GM12891 (cell line): Measurements from ENCODE around the gene NGF.

Experiments
- POLR2A ChIP-seq: IDR thresholded peaks from 2 replicates; pipeline ENCODE4 v1.6.1; 2011; ENCODE audit warnings: low read depth, low read length, control low read depth
- POLR2AphosphoS5 ChIP-seq: IDR thresholded peaks from 2 replicates; pipeline ENCODE4 v1.6.1; 2011; ENCODE audit warnings: low read depth, low read length, control low read depth
- TAF1 ChIP-seq: IDR thresholded peaks from 2 replicates; pipeline ENCODE4 v1.6.1; 2011; ENCODE audit warnings: low read depth, low read length, control low read depth

DNA sequence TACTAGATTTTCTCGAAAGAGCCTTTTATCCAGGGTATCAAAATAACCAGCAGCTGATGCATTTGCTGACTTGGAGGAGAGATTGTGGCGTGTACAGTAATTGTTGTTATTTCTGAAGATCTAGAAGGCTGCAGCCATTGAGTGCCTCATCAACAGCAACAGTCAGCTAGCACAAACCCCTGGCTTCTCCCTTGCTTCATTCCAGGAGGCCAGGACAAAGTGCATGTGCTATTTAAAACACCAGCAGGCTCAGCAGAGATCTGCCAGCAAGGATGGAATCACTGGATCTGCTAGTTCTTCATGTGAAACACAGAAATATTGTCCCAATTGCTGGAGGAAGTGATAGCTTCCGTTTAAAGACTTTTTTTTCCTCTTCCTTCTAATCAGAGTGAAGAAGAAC is 2.8 kb upstream of the NGF start:
- TF ChIP-seq POLR2AphosphoS5 (no peak), POLR2A (no peak), TAF1 (no peak)
